HK-2 (cell line): ENCODE data around the gene RAB31.
"Not testable (repeated sequence)": the region's sequence is repeated elsewhere in the genome, so short reads cannot be mapped to it uniquely, and the experiment has no call there.

Experiments used
- DNase-seq: peaks from one replicate; pipeline ENCODE4 v3.0.0-alpha.2; 2018; ENCODE audit not compliant: unreplicated experiment

RAB31 gene

DNA sequence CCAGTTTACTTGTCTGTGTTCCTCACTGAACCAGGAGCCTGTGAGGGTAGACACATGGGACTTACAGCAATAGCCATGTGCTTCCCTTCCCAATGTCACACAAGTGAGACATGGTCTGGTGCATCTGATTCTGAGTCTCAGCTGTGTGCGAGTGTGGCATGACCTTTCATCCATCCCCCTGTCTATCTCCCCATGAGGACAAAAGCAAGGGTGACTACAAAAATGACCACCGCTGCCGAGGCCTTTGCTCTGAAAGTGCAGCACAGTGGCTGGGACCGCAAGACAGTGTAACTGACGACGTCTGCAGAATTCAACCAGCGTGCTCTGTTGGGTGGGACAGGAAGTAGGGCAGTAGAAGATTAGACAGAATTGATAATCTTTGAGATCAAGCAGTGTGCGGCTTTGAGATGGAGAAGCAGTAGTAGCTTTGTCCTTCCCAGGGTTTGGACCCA is 50.5 kb downstream of the RAB31 start:
- DNase-seq, result no peak

DNA sequence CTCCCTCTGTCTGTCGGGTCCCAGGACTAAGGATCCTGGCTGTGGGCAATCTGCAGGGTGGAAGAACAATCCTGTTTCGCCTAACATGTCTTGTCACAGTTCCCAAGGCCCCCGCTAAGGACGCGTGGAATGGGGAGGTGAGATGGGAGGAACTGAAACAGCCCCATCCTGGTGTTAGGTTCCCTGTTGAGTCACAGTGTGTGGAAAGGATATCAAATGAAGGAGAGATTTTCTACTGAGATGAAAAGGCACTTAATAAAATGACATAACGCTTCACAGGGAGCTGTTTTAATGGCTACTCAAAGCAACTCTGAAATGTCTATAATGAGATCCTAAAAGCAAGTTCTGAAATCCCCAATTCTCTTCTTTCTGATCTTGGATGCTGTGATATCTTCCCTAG is 52.5 kb downstream of the RAB31 start:
- DNase-seq, result no peak

- DNase-seq, result no peak
Measured at GRCh38 chr18:9762526-9762925, 54.4 kb downstream of the RAB31 start.

GRCh38 chr18:9763157-9763556 is 55.1 kb downstream of the RAB31 start:
- DNase-seq, result no peak

- no peak for DNase-seq
Measured at GRCh38 chr18:9764011-9764481, 55.9 kb downstream of the RAB31 start.

DNA sequence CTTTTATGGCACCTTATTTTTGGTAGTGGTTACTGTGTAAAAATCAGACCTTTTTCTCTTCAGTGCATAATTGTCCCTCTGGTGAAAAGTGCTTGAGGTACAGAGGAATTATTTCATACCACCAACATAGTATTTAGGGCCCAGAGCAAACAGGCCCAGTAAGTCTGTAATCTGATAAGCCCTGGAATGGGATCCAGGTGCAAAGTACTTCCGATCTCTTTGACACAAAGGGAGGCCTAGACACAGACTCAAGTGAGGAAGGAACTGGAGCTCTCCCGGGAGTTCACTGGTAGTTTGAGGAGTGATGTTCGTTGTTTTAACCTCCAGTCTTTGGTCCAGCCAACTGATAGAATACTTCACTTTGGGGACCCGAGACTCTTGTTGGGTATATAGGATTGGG is 57.4 kb downstream of the RAB31 start:
- no peak for DNase-seq

GRCh38 chr18:9766076-9766481 is 58.0 kb downstream of the RAB31 start:
- DNase-seq, result no peak

DNA sequence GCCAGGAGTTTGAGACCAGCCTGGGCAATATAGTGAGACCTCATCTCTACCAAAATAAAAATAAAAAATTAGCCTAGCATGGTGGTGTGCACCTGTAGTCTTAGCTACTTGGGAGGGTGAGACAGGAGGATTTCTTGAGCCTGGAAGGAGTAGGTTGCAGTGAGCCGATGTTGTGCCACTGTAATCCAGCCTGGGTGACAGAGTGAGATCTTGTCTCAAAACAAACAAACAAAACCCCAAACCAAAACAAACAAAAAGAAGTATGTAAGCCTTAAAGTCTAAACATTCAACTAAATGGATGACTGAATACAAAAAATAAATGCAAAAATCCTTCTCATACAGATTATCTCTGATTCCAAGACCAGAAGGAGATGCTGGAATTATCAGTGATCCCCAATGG is 58.6 kb downstream of the RAB31 start:
- DNase-seq, result no peak

DNA sequence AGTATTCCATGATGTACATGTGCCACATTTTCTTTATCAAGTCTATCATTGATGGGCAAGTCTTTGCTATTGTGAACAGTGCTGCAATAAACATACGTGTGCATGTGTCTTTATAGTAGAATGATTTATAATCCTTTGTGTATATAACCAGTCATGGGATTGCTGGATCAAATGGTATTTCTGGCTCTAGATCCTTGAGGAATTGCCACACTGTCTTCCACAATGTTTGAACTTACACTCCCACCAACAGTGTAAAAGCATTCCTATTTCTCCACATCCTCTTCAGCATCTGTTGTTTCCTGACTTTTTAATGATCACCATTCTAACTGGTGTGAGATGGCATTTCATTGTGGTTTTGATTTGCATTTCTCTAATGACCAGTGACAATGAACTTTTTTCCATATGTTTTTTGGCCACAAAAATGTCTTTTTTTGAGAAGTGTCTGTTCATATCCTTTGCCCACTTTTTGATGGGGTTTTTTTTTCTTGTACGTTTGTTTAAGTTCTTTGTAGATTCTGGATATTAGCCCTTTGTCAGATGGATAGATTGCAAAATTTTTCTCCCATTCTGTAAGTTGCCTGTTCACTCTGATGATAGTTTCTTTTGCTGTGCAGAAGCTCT is 60.1 kb downstream of the RAB31 start:
- not testable (repeated sequence) for DNase-seq

DNA sequence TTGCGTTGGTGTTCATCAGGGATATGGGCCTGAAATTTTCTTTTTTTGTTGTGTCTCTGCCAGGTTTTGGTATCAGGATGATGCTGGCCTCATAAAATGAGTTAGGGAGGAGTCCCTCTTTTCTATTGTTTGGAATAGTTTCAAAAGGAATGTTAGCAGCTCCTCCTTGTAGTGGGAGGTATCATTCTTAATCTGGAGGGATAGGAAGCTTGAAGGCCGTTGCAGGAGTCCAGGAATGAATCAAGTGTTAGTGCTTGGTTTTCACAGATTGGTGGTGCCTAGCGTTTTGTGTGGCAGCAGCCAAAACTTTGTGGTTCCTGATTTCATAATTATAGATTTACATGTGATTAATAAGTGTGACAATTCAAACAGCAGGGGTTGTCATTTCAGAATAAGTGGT is 62.0 kb downstream of the RAB31 start:
- not testable (repeated sequence) for DNase-seq

- peak; percentile 83 for DNase-seq
Measured at GRCh38 chr18:9771261-9771976, 63.3 kb downstream of the RAB31 start.

GRCh38 chr18:9771977-9772660 is 64.0 kb downstream of the RAB31 start:
- no peak for DNase-seq

DNA sequence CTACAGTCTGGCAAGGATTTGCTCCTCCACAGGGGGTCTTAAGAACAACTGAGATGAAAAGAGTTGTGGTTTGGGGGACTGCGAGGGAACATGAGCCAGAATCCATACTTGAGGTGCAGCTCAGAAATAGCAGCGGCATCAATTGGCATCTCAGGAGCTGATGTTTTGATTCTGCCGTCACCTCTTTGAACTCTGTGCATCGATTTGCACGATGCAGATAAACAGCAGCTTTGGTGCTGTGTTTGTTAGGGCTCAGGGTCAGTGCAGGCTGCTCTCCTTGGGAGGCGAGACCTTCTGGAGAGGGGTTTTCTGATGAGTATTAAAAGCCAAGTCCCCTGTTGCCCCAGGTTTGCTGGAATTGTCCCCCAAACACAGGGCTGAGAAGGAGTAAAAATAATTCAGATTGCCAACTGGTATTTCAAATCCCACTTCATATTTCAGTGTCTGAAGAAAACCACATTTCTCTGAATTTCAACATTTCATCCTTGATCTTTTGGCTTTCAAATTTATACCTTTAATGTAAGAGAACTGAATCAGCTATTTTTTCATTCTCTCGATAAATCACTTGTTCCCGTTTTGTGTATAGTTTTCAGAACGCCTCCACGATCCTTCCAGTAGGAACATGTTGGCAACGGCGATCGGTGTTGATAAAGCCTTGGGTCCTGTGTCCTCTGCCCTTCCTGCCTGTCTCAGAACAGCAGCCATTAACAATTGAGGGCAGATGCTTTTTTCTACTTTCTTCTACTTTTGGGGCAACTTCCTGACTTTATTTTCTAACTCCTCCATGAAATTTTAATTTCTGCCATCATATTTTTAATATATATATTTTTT is 65.0 kb downstream of the RAB31 start:
- no peak for DNase-seq

DNA sequence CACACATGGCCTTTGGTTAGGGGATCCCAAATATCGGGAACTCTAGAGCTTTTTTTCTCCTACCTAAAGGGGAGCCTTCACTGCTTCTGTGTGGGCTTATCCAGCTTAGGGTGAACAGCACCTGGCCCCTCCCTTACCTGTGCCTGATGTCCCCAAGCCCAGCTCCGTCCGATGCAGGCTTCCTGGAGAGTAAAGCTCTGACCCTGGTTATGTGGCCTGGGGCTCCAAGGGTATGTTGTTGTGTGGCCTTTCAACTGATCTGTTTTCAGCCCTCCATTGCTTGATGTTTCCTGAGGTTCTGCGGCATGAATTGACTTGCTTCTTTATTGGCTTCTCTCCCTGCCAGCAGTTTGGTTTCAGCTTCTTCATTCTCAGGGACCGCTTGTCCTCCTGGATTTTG is 66.0 kb downstream of the RAB31 start:
- DNase-seq, result no peak

GRCh38 chr18:9775178-9775577 is 67.1 kb downstream of the RAB31 start:
- no peak for DNase-seq

DNA sequence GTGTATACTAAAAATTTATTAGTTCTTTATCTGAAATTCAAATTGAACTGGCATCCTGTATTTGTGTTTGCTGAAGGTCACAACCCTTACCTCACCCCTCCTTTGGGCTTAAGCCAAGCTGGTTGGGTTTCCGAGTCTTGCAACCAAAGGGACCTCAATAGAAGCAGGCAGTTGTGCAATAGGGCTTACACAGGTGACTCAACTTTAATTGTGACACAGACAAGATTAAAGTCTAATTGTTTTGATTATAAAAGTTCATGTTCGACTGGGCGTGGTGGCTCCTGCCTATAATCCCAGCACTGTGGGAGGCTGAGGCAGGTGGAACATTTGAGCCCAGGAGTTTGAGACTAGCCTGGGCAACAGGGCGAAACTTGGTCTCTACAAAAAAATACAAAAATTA is 71.5 kb downstream of the RAB31 start:
- DNase-seq, result no peak

DNA sequence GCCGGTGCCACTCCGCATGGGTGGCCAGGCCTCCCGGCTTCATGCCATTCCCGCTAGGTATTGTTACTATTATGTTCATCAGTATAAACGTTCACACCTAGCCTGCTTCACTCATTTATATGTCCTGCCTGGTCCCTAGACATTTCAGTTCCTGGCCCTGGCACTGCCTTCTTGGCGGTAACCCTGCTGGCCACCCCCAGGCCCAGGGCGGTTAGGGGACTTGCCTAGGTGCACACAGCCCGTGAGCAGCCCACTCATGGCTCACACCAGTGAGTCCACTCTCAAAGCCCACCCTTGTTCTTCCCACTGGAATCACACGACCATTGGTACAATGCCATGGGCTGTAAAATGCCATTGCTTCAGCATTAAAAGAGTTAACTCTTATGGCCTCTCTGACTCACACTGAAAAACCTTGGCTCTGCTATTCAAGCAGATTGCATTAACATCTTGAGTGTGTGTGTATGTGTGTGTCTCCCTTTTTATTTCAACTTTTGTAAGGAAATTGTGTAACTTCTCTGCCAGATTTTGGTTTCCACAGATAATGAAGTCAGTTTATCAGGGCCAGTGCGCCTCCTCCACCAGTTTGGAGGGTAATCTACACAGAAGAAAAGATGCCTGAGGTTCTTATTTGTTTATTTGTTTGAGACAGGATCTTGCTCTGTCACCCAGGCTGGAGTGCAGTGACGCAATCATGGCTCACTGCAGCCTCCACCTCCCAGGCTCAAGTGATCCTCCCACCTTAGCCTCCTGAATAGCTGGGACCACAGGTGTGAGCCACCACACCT is 74.2 kb downstream of the RAB31 start:
- DNase-seq, result no peak

DNA sequence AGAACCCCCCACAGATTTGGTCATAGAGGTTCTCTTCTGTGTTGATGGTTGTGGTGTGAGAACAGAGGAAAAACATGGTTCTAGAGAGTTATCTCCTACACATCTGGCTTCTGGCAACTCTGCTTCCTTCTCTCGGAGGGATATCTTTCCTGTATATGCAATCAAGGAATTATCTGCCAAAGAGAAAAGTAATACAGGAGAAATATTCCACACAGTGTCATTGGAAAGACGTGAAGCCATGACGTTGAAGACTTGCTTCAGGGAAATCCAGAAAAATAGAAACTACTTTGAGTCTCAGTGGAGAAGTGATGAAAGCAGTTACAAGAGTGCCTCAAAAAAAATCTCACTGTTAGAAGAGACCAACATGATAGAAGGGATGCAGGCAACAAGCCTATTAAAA is 78.5 kb downstream of the RAB31 start:
- DNase-seq, result no peak

- DNase-seq, result no peak
Measured at GRCh38 chr18:9787036-9787435, 78.9 kb downstream of the RAB31 start.

GRCh38 chr18:9787712-9788111 is 79.6 kb downstream of the RAB31 start:
- DNase-seq, result no peak

GRCh38 chr18:9788140-9788539 is 80.0 kb downstream of the RAB31 start:
- DNase-seq, result no peak
